Activated B cell treated with CpG ODN at 0.5 μM for 24 hours (primary cell): ENCODE measurements around the gene DNAJC11. TPM values are rescaled to one million over a fixed set of nuclear protein-coding genes. Genes with fewer than 3 reads are reported as not detected.

Experiments used
- ATAC-seq: fragments of 200-7000 bp; cut with Tn5 transposase; one replicate; pipeline ENCODE4 v1.10.0; 2021; ENCODE audit warnings: low read depth, mild to moderate bottlenecking, moderate library complexity
- CTCF ChIA-PET: fragments of 350-600 bp; sonication (Branson Sonifier 250); formaldehyde crosslinking; loops from one replicate; lab custom pipeline; 2021; ENCODE audit warnings: antibody characterized with exemption; lab: Charles Lee
- POLR2A ChIA-PET: fragments of 350-600 bp; sonication (Branson Sonifier 250); formaldehyde crosslinking; loops from one replicate; lab custom pipeline; 2021; ENCODE audit warnings: antibody characterized with exemption; lab: Charles Lee
- DNase-seq: peaks from one replicate; pipeline ENCODE4 v3.0.0; 2022
- H3K27ac Mint-ChIP-seq: one replicate; pipeline ENCODE4 v1.8.0; 2020; ENCODE audit warnings: mixed read lengths
- H3K27me3 Mint-ChIP-seq: one replicate; pipeline ENCODE4 v1.8.0; 2021; ENCODE audit warnings: mixed read lengths
- H3K36me3 Mint-ChIP-seq: one replicate; pipeline ENCODE4 v1.8.0; 2021; ENCODE audit warnings: low read depth, mixed read lengths
- H3K4me1 Mint-ChIP-seq: one replicate; pipeline ENCODE4 v1.8.0; 2021; ENCODE audit warnings: mixed read lengths
- H3K4me3 Mint-ChIP-seq: one replicate; pipeline ENCODE4 v1.8.0; 2020; ENCODE audit warnings: mild to moderate bottlenecking, mixed read lengths
- H3K9me3 Mint-ChIP-seq: one replicate; pipeline ENCODE4 v1.8.0; 2020; ENCODE audit warnings: mixed read lengths
- intact Hi-C: fragments of 100-400 bp; cut with micrococcal nuclease; formaldehyde crosslinking; loops from one replicate; pipeline ENCODE4 v1.15.1; 2024
- total RNA-seq: library from RNA; stranded (reverse); gene quantifications from 2 replicates; pipeline ENCODE4 v1.2.3, GENCODE V29; 2022
- TF ChIP-seq, protein P1 (sequence below): fragments of 200-600 bp; IDR thresholded peaks from one replicate; pipeline ENCODE4 v1.8.0; 2022; ENCODE audit warnings: antibody characterized with exemption, mild to moderate bottlenecking

Gene DNAJC11
- total RNA-seq, 1 donor from 2014 or later: 65.6 TPM

DNA sequence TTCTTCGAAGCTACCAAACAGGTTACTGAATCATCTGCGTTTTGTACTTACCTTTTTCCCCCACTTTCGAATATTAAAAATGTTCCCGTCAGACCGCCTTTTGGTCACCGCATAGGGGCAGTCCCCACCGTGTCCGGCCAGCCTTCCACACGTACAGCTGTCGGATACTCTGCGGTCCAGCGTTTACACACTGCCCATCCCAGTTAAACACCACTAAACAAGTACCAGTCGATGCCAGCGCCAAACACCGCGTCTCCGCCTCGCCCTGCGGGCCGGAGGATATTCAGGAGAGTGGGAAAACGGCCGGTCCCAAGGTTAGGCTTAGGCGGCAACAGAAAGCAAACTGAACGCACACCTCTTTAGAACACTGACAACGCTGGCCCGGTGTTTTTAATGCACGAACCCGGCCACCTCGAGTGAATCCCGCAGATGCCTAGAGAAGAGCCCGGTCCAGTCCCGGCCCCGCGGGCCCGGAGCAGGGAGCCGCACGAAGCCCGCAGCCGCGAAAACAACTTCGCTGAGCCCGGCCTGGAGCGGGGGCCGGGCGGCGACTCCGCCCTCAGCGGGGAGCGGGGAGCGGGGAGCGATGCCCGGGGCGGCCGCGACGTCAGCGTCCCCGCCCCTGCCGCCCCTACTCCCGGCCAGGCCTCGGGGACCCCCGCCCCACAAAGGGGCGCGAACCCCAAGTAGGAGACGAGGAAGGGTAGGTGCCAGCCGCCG is 88.8 kb downstream of the DNAJC11 start:
- TF ChIP-seq, protein P1, sequence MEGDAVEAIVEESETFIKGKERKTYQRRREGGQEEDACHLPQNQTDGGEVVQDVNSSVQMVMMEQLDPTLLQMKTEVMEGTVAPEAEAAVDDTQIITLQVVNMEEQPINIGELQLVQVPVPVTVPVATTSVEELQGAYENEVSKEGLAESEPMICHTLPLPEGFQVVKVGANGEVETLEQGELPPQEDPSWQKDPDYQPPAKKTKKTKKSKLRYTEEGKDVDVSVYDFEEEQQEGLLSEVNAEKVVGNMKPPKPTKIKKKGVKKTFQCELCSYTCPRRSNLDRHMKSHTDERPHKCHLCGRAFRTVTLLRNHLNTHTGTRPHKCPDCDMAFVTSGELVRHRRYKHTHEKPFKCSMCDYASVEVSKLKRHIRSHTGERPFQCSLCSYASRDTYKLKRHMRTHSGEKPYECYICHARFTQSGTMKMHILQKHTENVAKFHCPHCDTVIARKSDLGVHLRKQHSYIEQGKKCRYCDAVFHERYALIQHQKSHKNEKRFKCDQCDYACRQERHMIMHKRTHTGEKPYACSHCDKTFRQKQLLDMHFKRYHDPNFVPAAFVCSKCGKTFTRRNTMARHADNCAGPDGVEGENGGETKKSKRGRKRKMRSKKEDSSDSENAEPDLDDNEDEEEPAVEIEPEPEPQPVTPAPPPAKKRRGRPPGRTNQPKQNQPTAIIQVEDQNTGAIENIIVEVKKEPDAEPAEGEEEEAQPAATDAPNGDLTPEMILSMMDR: no peak
- Mint-ChIP-seq H3K27me3 (no peaks in the 10 kb centered on the region), H3K4me1 (peaks cover 15% of the 10 kb centered on the region), H3K27ac (peak overlapping the region; percentile 83), H3K4me3 (peak overlapping the region; percentile 90), H3K9me3 (no peaks in the 10 kb centered on the region), H3K36me3 (no peaks in the 10 kb centered on the region)
- ChIA-PET CTCF (interaction anchor here (0.6 kb wide), 1 partner anchor 19 kb away, joined by 3 read pairs; no protein-coding TSS in a partner anchor), POLR2A (interaction anchor here (1.8 to 4.3 kb wide), 2 partner anchors 10 to 33 kb away, joined by 16 to 64 read pairs; partner anchors contain the start of genes KLHL21 and ZBTB48)
- peak; percentile 25 for ATAC-seq
- DNase-seq: no peak
- intact Hi-C loops: loop anchor here (1.0 to 10.0 kb wide), 9 partner anchors 10 to 1172 kb away; partner anchors contain the start of genes ACOT7, DNAJC11, NOL9 and PER3

DNA sequence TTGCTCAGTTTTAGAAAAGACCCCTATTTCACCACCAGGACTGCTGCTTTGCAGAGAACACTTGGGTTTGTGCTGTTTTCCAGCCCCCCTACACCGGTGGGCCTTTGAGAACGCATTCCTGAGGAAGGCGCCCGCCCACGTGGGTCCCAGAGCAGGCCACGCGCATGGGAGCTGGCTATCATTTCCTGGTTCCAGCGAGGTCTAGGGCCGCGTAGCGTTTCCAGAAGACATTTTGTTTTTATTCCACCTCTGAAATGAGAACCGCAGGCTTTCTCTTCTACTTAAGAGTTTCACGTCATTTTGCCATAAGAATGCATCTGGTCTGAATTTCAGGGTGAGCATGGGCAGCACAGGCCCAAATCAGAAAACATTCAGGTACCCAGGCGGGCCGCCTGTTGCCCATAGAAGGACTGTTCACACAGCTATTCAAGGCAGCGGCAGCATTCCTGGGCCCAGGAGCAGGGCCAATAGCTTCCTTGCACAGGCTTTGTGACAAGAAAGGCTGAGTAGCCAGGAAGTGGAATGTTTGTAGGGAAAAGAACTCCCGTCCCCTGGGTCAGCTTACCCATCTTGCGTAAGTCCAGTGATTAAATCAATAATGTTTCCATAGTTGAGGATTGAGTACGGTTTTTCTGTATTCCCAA is 97.6 kb downstream of the DNAJC11 start:
- H3K9me3 Mint-ChIP-seq: no peaks in the 10 kb centered on the region
- peak overlapping the region; percentile 85 for H3K4me3 Mint-ChIP-seq
- intact Hi-C loops: loop anchor here (1.0 kb wide), 4 partner anchors 9 to 50 kb away; partner anchors contain the start of genes NOL9, PHF13 and ZBTB48
- H3K27me3 Mint-ChIP-seq: no peaks in the 10 kb centered on the region
- peaks cover 35% of the 10 kb centered on the region for H3K4me1 Mint-ChIP-seq
- POLR2A ChIA-PET: interaction anchor here (1.1 to 8.1 kb wide), 8 partner anchors 8 to 181 kb away, joined by 3 to 94 read pairs (median 14); partner anchors contain the start of genes CAMTA1, NOL9, PHF13 and TAS1R1
- no peak for DNase-seq
- peaks cover 4% of the 10 kb centered on the region for H3K36me3 Mint-ChIP-seq
- CTCF ChIA-PET: no interaction called here
- H3K27ac Mint-ChIP-seq: peak overlapping the region; percentile 96
- no peak for ATAC-seq
- TF ChIP-seq, protein P1: no peak

DNA sequence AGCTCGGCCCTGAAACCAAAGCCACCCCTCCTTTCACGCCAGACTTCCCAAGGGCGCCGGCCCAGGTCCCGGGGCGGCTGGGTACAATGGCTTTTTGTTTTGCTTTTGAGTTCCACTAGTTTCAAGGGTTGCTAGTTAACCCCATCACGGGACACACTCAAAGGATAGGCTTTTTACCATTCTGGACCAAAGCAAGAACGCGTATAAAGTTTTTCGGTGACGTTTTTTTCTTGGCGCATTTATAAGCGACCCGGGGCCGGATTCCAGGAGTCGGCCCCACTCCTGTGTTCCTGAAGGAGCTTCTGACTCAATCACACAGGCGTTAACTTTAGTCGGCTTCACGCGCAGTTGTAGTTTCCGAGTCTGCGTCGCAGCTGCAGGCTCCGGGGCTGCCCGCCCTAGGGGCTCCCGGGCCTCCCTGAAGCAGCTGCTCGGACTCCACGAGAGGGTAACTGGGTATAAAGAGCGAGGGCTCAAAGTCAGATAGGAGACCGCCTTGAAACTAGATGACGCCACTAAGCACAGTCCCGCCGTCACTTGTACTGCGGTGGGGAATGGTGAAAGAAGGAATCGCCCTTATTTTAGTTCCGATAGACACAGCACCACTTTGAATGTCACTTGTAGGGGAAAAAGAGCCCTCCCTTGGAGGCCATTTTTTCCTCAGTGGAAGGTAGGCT is 98.2 kb downstream of the DNAJC11 start:
- DNase-seq: peak; percentile 60
- CTCF ChIA-PET: interaction anchor here (1.1 to 2.9 kb wide), 2 partner anchors 42 to 49 kb away, joined by 3 to 11 read pairs; partner anchors contain the start of genes NOL9 and TAS1R1
- POLR2A ChIA-PET: interaction anchor here (1.0 to 8.1 kb wide), 10 partner anchors 9 to 181 kb away, joined by 3 to 94 read pairs (median 12); partner anchors contain the start of genes CAMTA1, NOL9, PHF13 and TAS1R1
- peaks cover 40% of the 10 kb centered on the region for H3K4me1 Mint-ChIP-seq
- TF ChIP-seq, protein P1: no peak
- peaks cover 8% of the 10 kb centered on the region for H3K36me3 Mint-ChIP-seq
- H3K4me3 Mint-ChIP-seq: peak overlapping the region; percentile 85
- no peaks in the 10 kb centered on the region for H3K9me3 Mint-ChIP-seq
- H3K27ac Mint-ChIP-seq: peak overlapping the region; percentile 96
- peak; percentile 32 for ATAC-seq
- H3K27me3 Mint-ChIP-seq: no peaks in the 10 kb centered on the region
- intact Hi-C loops: loop anchor here (1.0 kb wide), 4 partner anchors 10 to 49 kb away; partner anchors contain the start of genes NOL9, PHF13 and ZBTB48

DNA sequence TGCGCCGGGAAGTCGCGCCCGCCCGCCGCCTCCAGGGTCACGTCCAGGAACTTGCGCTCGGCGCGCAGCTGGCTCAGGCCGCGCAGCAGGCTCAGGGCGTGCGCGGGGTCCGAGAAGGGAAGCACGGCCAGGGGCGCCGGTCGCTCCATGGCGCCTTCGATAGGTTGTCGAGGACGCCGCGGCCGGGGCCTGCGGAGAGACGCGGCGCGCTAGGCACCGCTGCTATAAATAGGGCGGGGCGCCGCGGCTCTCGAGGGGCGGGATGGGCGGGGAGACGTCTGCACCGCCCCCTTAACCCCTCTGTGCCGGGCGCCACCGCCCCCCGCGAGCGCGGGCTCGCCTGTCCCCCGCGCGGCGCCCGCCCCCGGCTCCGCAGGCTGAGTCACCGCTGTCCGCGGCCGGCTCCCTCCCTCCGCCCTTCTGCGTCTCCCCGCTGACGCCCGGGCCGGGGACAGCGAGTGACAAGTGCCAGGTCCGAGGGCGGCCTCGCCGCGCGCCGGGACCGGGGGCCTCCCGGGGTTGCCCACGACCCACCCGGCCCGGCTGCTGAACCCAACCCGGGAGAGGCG is 98.9 kb downstream of the DNAJC11 start, which contains the start of gene KLHL21:
Gene KLHL21 (minus strand): TSS at position 201 of the 569 bp plus-strand sequence. CDS start 52 bp downstream, at position 149.
- H3K4me1 Mint-ChIP-seq: peaks cover 40% of the 10 kb centered on the region
- DNase-seq (peak; percentile 86), ATAC-seq (peak; percentile 70)
- H3K9me3 Mint-ChIP-seq: no peaks in the 10 kb centered on the region
- intact Hi-C loops: loop anchor here (1.0 kb wide), 5 partner anchors 11 to 183 kb away; partner anchors contain the start of genes CAMTA1, NOL9, PHF13 and ZBTB48
- H3K27ac Mint-ChIP-seq: peak within 1 kb of the TSS; percentile 96
- H3K4me3 Mint-ChIP-seq: peak within 1 kb of the TSS; percentile 91
- ChIA-PET POLR2A (interaction anchor here (1.0 to 8.1 kb wide), 11 partner anchors 9 to 182 kb away, joined by 3 to 94 read pairs (median 11); partner anchors contain the start of genes CAMTA1, NOL9, PHF13 and TAS1R1), CTCF (interaction anchor here (1.0 to 2.9 kb wide), 5 partner anchors 22 to 48 kb away, joined by 3 to 11 read pairs (median 3); partner anchors contain the start of genes NOL9, TAS1R1 and THAP3)
- H3K36me3 Mint-ChIP-seq: peaks cover 11% of the 10 kb centered on the region
- TF ChIP-seq, protein P1: no peak
- no peaks in the 10 kb centered on the region for H3K27me3 Mint-ChIP-seq
